ENCODE data around the gene CHCHD3. TPM values are rescaled to one million over a fixed set of nuclear protein-coding genes. Genes with fewer than 3 reads are reported as not detected.
"Not testable (repeated sequence)": the region's sequence is repeated elsewhere in the genome, so short reads cannot be mapped to it uniquely, and the experiment has no call there.

The CHCHD3 gene
- polyA plus RNA-seq, 1 donor = 69.0 TPM

GRCh38 chr7:133044722-133045473, 37.0 kb downstream of the CHCHD3 start:
- no peak for DNase-seq (ENCODE audit: low read depth)

- no peak for DNase-seq (ENCODE audit: low read depth)
Observed at GRCh38 chr7:133040674-133041073, 41.2 kb downstream of the CHCHD3 start.

- DNase-seq (ENCODE audit: low read depth) = no peak
Observed at GRCh38 chr7:133040178-133040577, 41.7 kb downstream of the CHCHD3 start.

- no peak for DNase-seq (ENCODE audit: low read depth)
Observed at GRCh38 chr7:133039614-133040013, 42.3 kb downstream of the CHCHD3 start.

- no peak for DNase-seq (ENCODE audit: low read depth)
Observed at GRCh38 chr7:133036289-133036688, 45.6 kb downstream of the CHCHD3 start.

GRCh38 chr7:133035240-133035639, 46.6 kb downstream of the CHCHD3 start:
- DNase-seq (ENCODE audit: low read depth) = not testable (repeated sequence)

GRCh38 chr7:133030346-133030745, 51.5 kb downstream of the CHCHD3 start:
- DNase-seq (ENCODE audit: low read depth) = no peak

GRCh38 chr7:133029463-133029862, 52.4 kb downstream of the CHCHD3 start:
- DNase-seq (ENCODE audit: low read depth) = no peak

GRCh38 chr7:133027397-133027796, 54.5 kb downstream of the CHCHD3 start:
- DNase-seq (ENCODE audit: low read depth) = no peak

- no peak for DNase-seq (ENCODE audit: low read depth)
Observed at GRCh38 chr7:133026210-133026859, 55.6 kb downstream of the CHCHD3 start.

GRCh38 chr7:133025056-133025455, 56.8 kb downstream of the CHCHD3 start:
- DNase-seq (ENCODE audit: low read depth) = no peak

GRCh38 chr7:133024596-133024995, 57.3 kb downstream of the CHCHD3 start:
- no peak for DNase-seq (ENCODE audit: low read depth)

- no peak for DNase-seq (ENCODE audit: low read depth)
Observed at GRCh38 chr7:133023370-133024071, 58.4 kb downstream of the CHCHD3 start.

- DNase-seq (ENCODE audit: low read depth) = no peak
Observed at GRCh38 chr7:133022661-133023060, 59.2 kb downstream of the CHCHD3 start.

GRCh38 chr7:133021196-133021595, 60.7 kb downstream of the CHCHD3 start:
- no peak for DNase-seq (ENCODE audit: low read depth)

GRCh38 chr7:133020496-133020895, 61.4 kb downstream of the CHCHD3 start:
- no peak for DNase-seq (ENCODE audit: low read depth)

GRCh38 chr7:133019590-133019989, 62.3 kb downstream of the CHCHD3 start:
- DNase-seq (ENCODE audit: low read depth) = no peak

- DNase-seq (ENCODE audit: low read depth) = no peak
Observed at GRCh38 chr7:133016604-133017003, 65.3 kb downstream of the CHCHD3 start.

- no peak for DNase-seq (ENCODE audit: low read depth)
Observed at GRCh38 chr7:133015888-133016287, 66.0 kb downstream of the CHCHD3 start.

GRCh38 chr7:133011746-133012145, 70.1 kb downstream of the CHCHD3 start:
- no peak for DNase-seq (ENCODE audit: low read depth)

GRCh38 chr7:133009426-133010252, 72.3 kb downstream of the CHCHD3 start:
- no peak for DNase-seq (ENCODE audit: low read depth)

GRCh38 chr7:133007961-133008360, 73.9 kb downstream of the CHCHD3 start:
- DNase-seq (ENCODE audit: low read depth) = no peak
